GM12878 (cell line): ENCODE results near the gene H2AZ2. TPM values are rescaled to one million over a fixed set of nuclear protein-coding genes. Genes with fewer than 3 reads are reported as not detected.

Experiments
- ATAC-seq: fragments of 200-7000 bp; cut with Tn5 transposase; 3 replicates; pipeline ENCODE4 v1.9.1; 2020; ENCODE audit warnings: mild to moderate bottlenecking, moderate library complexity
- BruUV-seq: library from RNA; stranded (reverse); fragments of 400-500 nt; replicated peaks from 2 replicates; lab custom pipeline; 2021; lab: Mats Ljungman, UMichigan
- CTCF ChIA-PET: fragments of 300-600 bp; sonication (Branson Sonifier 250); formaldehyde crosslinking; extraction: SDS; loops from one replicate; lab custom pipeline; 2021; ENCODE audit warnings: inconsistent platforms; lab: Yijun Ruan, JAX
- POLR2A ChIA-PET: fragments of 350-600 bp; formaldehyde crosslinking; extraction: SDS; loops from one replicate; lab custom pipeline; 2021; ENCODE audit warnings: inconsistent platforms; lab: Charles Lee
- RAD21 ChIA-PET: fragments of 300-600 bp; sonication (Branson Sonifier 250); formaldehyde crosslinking; loops from one replicate; lab custom pipeline; 2023; ENCODE audit warnings: antibody characterized with exemption; ENCODE audit not compliant: unreplicated experiment; lab: Charles Lee
- SMC1A ChIA-PET: fragments of 300-600 bp; sonication (Branson Sonifier 250); formaldehyde crosslinking; loops from one replicate; lab custom pipeline; 2023; ENCODE audit not compliant: unreplicated experiment, uncharacterized antibody; lab: Charles Lee
- DNase-seq: peaks from one replicate; pipeline ENCODE4 v3.0.0-alpha.2; 2011; ENCODE audit warnings: low read depth, low spot score
- FAIRE-seq: peaks from 3 replicates; lab custom pipeline; 2011; peaks lifted over from hg19 to GRCh38; lab: Jason Lieb, UNC
- H2AFZ ChIP-seq: 2 replicates; pipeline ENCODE4 v1.6.0; 2011; ENCODE audit warnings: low read depth, low read length, control low read depth; ENCODE audit not compliant: control insufficient read depth
- H3K27ac ChIP-seq: 2 replicates; pipeline ENCODE4 v1.5.1; 2011; ENCODE audit warnings: control low read depth; ENCODE audit not compliant: control insufficient read depth, insufficient read depth
- H3K27me3 ChIP-seq, 2 experiments: replicated peaks in 1 of 2; 2 replicates each; pipeline versions ENCODE4 v1.6.0 to v1.6.1; 2011; ENCODE audit warnings: low read length in 1 of 2; ENCODE audit not compliant: control insufficient read depth in 2 of 2, insufficient read depth in 2 of 2
- H3K36me3 ChIP-seq, 2 experiments: 2 replicates each; pipeline ENCODE4 v1.5.1; 2011; ENCODE audit warnings: low read length in 1 of 2; ENCODE audit not compliant: control insufficient read depth in 2 of 2, insufficient read depth in 2 of 2
- H3K4me1 ChIP-seq: 2 replicates; pipeline ENCODE4 v1.6.1; 2011; ENCODE audit warnings: mild to moderate bottlenecking, low read length, moderate library complexity, mixed read lengths; ENCODE audit not compliant: control insufficient read depth, insufficient read depth
- H3K4me2 ChIP-seq: 2 replicates; pipeline ENCODE4 v1.6.0; 2011; ENCODE audit warnings: control low read depth; ENCODE audit not compliant: control insufficient read depth, insufficient read depth
- H3K4me3 ChIP-seq: fragments of 200-600 bp; sonication (generic); 2 replicates; pipeline ENCODE4 v1.5.1; 2016
- H3K79me2 ChIP-seq: 2 replicates; pipeline ENCODE4 v1.6.0; 2011; ENCODE audit warnings: low read length; ENCODE audit not compliant: control insufficient read depth, insufficient read depth
- H3K9ac ChIP-seq: 2 replicates; pipeline ENCODE4 v1.8.0; 2011; ENCODE audit warnings: low read length, control low read depth, mixed read lengths; ENCODE audit not compliant: control insufficient read depth, insufficient read depth
- H3K9me3 ChIP-seq: replicated peaks from 3 replicates; pipeline ENCODE4 v1.5.1; 2011; ENCODE audit warnings: mild to moderate bottlenecking, low read length; ENCODE audit not compliant: control insufficient read depth, insufficient read depth
- H4K20me1 ChIP-seq: 2 replicates; pipeline ENCODE4 v1.6.0; 2011; ENCODE audit not compliant: control insufficient read depth, insufficient read depth
- ATF3 ChIP-seq: IDR thresholded peaks from 2 replicates; pipeline ENCODE4 v1.6.1; 2011; ENCODE audit warnings: low read depth, mild to moderate bottlenecking, low read length, moderate library complexity, borderline replicate concordance; ENCODE audit errors: extremely low read depth
- BACH1 ChIP-seq: fragments of 450-650 bp; IDR thresholded peaks from 2 replicates; pipeline ENCODE4 v1.6.1; 2017; ENCODE audit warnings: mild to moderate bottlenecking, borderline replicate concordance
- CBFB ChIP-seq: IDR thresholded peaks from 2 replicates; pipeline ENCODE4 v1.6.1; 2016; ENCODE audit warnings: antibody characterized with exemption, low read depth
- CBX3 ChIP-seq: fragments of 200-600 bp; sonication (generic); IDR thresholded peaks from 2 replicates; pipeline ENCODE4 v1.6.1; 2016; ENCODE audit warnings: low read depth, borderline replicate concordance
- CHD2 ChIP-seq: IDR thresholded peaks from 2 replicates; pipeline ENCODE4 v1.6.1; 2011; ENCODE audit warnings: low read depth, low read length, improper control_type of control experiment, borderline replicate concordance
- E4F1 ChIP-seq: fragments of 450-650 bp; IDR thresholded peaks from 2 replicates; pipeline ENCODE4 v1.6.1; 2018; ENCODE audit warnings: borderline replicate concordance, mild to moderate bottlenecking; ENCODE audit not compliant: partially characterized antibody
- IKZF2 ChIP-seq, 2 experiments: fragments of 450-650 bp; IDR thresholded peaks; 2 replicates each; pipeline ENCODE4 v1.6.1; 2017; ENCODE audit warnings: mild to moderate bottlenecking in 2 of 2, moderate library complexity in 2 of 2
- MLLT1 ChIP-seq: fragments of 450-650 bp; IDR thresholded peaks from 2 replicates; pipeline ENCODE4 v1.6.1; 2016; ENCODE audit warnings: mild to moderate bottlenecking
- MYB ChIP-seq: fragments of 150-350 bp; IDR thresholded peaks from 2 replicates; pipeline ENCODE4 v1.6.1; 2014; ENCODE audit warnings: mild to moderate bottlenecking, low read depth, low read length, borderline replicate concordance
- NFYA ChIP-seq: IDR thresholded peaks from 2 replicates; pipeline ENCODE4 v1.6.1; 2011; ENCODE audit warnings: low read depth, mild to moderate bottlenecking, low read length, improper control_type of control experiment, borderline replicate concordance
- NRF1 ChIP-seq: conservative IDR thresholded peaks from 2 replicates; pipeline ENCODE4 v1.6.1; 2011; ENCODE audit warnings: mild to moderate bottlenecking, low read depth, low read length, improper control_type of control experiment
- POLR2A ChIP-seq: IDR thresholded peaks from 2 replicates; pipeline ENCODE4 v1.6.1; 2011; ENCODE audit warnings: low read depth, mild to moderate bottlenecking, low read length
- RB1 ChIP-seq: fragments of 450-650 bp; formaldehyde crosslinking; IDR thresholded peaks from 2 replicates; pipeline ENCODE4 v1.6.1; 2017; ENCODE audit warnings: mild to moderate bottlenecking, borderline replicate concordance
- REST ChIP-seq: IDR thresholded peaks from 2 replicates; pipeline ENCODE4 v1.6.1; 2012; ENCODE audit warnings: mild to moderate bottlenecking, low read depth, low read length
- WRNIP1 ChIP-seq: IDR thresholded peaks from 2 replicates; pipeline ENCODE4 v1.6.1; 2011; ENCODE audit warnings: low read depth, low read length, improper control_type of control experiment, borderline replicate concordance
- WGBS: methylation state at CpG from one replicate; pipeline ENCODE4 v1.1.6; 2016; ENCODE audit warnings: low lambda C conversion rate; ENCODE audit not compliant: insufficient replicate concordance, insufficient coverage; ENCODE audit errors: missing lambda C conversion rate; 5-methylcytosine and 5-hydroxymethylcytosine counted together
- in situ Hi-C: fragments of 300-500 bp; cut with MboI; formaldehyde crosslinking; loops from 9 replicates; pipeline ENCODE4 v1.14.3; 2018; ENCODE audit warnings: mixed read lengths
- intact Hi-C: fragments of 100-400 bp; cut with micrococcal nuclease; formaldehyde crosslinking; loops from one replicate; pipeline ENCODE4 v1.14.2; 2022; ENCODE audit not compliant: unreplicated experiment
- polyA plus RNA-seq, 11 experiments: library from polyadenylated mRNA; depleted of rRNA in 4 of 11; unstranded in 6 of 11; stranded (reverse) in 5 of 11; fragments of >200 nt; fragmentation: Nextera tagmentation in 4 of 11; fragmentation: Illumina TruSeq in 1 of 11; extraction: Ambion mirVana in 4 of 11; extraction: Trizol in 1 of 11; gene quantifications; 1 replicate in 1 of 11; 2 replicates in 10 of 11; pipeline versions ENCODE4 v1.2.1 to v1.2.3, GENCODE V29; 2011 to 2016; ENCODE audit warnings: inconsistent platforms in 2 of 11, missing spikeins in 2 of 11, low read depth in 1 of 11
- total RNA-seq, 4 experiments: library from RNA; depleted of rRNA in 3 of 4; stranded (reverse); fragments of >200 nt in 3 of 4; fragmentation: Illumina TruSeq in 1 of 4; extraction: Trizol in 1 of 4; gene quantifications; 2 replicates each; pipeline versions ENCODE4 v1.2.1 to v1.2.3, GENCODE V29; 2013 to 2021

The H2AZ2 gene
- total and polyA plus RNA-seq, 10 of the 15 experiments (the other 5 are each of a cell fraction or from before 2014, with no cell fraction given) = 118 to 366 (median 223) TPM

- ChIA-PET CTCF (interaction anchor here (1.1 to 4.2 kb wide), 2 partner anchors 18 to 260 kb away, joined by 4 to 14 read pairs; no protein-coding TSS in a partner anchor), POLR2A (interaction anchor here (0.6 to 0.9 kb wide), 2 partner anchors 13 to 122 kb away, joined by 3 read pairs; no protein-coding TSS in a partner anchor), SMC1A (no interaction called here), RAD21 (interaction anchor here (0.8 kb wide), 1 partner anchor 16 kb away, joined by 3 read pairs; no protein-coding TSS in a partner anchor)
- Histone ChIP-seq H3K27me3 (no peaks in the 10 kb centered on the region), H3K4me2 (no peak overlapping the region), H3K36me3 (no peaks in the 10 kb centered on the region), H3K79me2 (peaks cover 10% of the 10 kb centered on the region), H3K9ac (no peak overlapping the region), H3K27ac (no peak overlapping the region), H2AFZ (no peak overlapping the region), H3K4me1 (no peaks in the 10 kb centered on the region), H3K4me3 (no peak overlapping the region), H3K9me3 (no peaks in the 10 kb centered on the region; the same call in 2 of the 3 replicates), H4K20me1 (no peaks in the 10 kb centered on the region)
- WGBS = 93% methylated on average over 11 of the region's 11 CpGs
- intact Hi-C loops = no loop called here
- in situ Hi-C loops = no loop called here
- ATAC-seq (no peak), FAIRE-seq (no peak), DNase-seq (no peak)
- no TSS peak for BruUV-seq
- no peak for TF ChIP-seq NRF1
- no peak for TF ChIP-seq MLLT1
- no peak for TF ChIP-seq BACH1
- no peak for TF ChIP-seq IKZF2 (IDR thresholded peaks at IDR 0.05)
- no peak for TF ChIP-seq RB1
- no peak for TF ChIP-seq CBFB
- no peak for TF ChIP-seq CHD2
- no peak for TF ChIP-seq WRNIP1
- TF ChIP-seq REST = no peak
- no peak for TF ChIP-seq ATF3
- no peak for TF ChIP-seq E4F1
- TF ChIP-seq NFYA = no peak
- no peak for TF ChIP-seq MYB
- no peak for TF ChIP-seq CBX3
- no peak for TF ChIP-seq POLR2A
These were observed 27.4 kb upstream of the H2AZ2 start for GRCh38 chr7:44875241-44875640.
